Kidney (tissue), 14 donors: ENCODE measurements around the gene FDPS. TPM values are rescaled to one million over a fixed set of nuclear protein-coding genes. Genes with fewer than 3 reads are reported as not detected.

Source experiments
- DNase-seq, 5 donors: peaks; one replicate each; pipeline ENCODE4 v3.0.0-alpha.2; 2013 to 2020
- FAIRE-seq: peaks from 2 replicates; lab custom pipeline; 2012; peaks lifted over from hg19 to GRCh38; lab: Jason Lieb, UNC
- H3K27ac ChIP-seq, 2 donors: one replicate each; pipeline ENCODE4 v1.7.0; 2013; ENCODE audit warnings: low read depth in 2 of 2, low read length in 2 of 2, inconsistent platforms in 1 of 2
- H3K27me3 ChIP-seq: one replicate; pipeline ENCODE4 v1.7.1; 2013; ENCODE audit warnings: low read length, inconsistent platforms; ENCODE audit not compliant: control insufficient read depth, insufficient read depth
- H3K36me3 ChIP-seq, 3 donors: one replicate each; pipeline versions ENCODE4 v1.7.0 to v1.7.1; 2013; ENCODE audit warnings: low read length in 3 of 3, control low read depth in 1 of 3, inconsistent platforms in 1 of 3; ENCODE audit not compliant: insufficient read depth in 3 of 3, control insufficient read depth in 2 of 3
- H3K4me1 ChIP-seq, 3 donors: one replicate each; pipeline versions ENCODE4 v1.7.0 to v1.7.1; 2013; ENCODE audit warnings: low read length in 3 of 3, inconsistent platforms in 1 of 3, low read depth in 1 of 3; ENCODE audit not compliant: control insufficient read depth in 2 of 3, insufficient read depth in 2 of 3
- H3K4me3 ChIP-seq, 3 donors: one replicate each; pipeline versions ENCODE4 v1.7.0 to v1.8.1; 2013; ENCODE audit warnings: low read length in 3 of 3, control low read depth in 1 of 3, inconsistent platforms in 1 of 3
- H3K9ac ChIP-seq, 3 donors: one replicate each; pipeline versions ENCODE4 v1.7.0 to v1.7.1; 2013; ENCODE audit warnings: low read length in 3 of 3, control low read depth in 1 of 3, inconsistent platforms in 1 of 3
- H3K9me3 ChIP-seq, 3 donors: one replicate each; pipeline versions ENCODE4 v1.7.0 to v1.7.1; 2013; ENCODE audit warnings: low read length in 3 of 3, control low read depth in 1 of 3, inconsistent platforms in 1 of 3; ENCODE audit not compliant: control insufficient read depth in 2 of 3, insufficient read depth in 1 of 3
- intact Hi-C: fragments of 100-400 bp; cut with DNase I; formaldehyde crosslinking; loops from one replicate; pipeline ENCODE4 v1.11.1; 2022
- polyA plus RNA-seq: library from polyadenylated mRNA; stranded (reverse); fragments of 350-450 nt; fragmentation: Illumina TruSeq; extraction: RNeasy Lipid Tissue Mini Kit (QIAGEN cat#74804); gene quantifications from one replicate; pipeline ENCODE4 v1.2.3, GENCODE V29; 2014; ENCODE audit warnings: low read depth, low replicate concordance; ENCODE audit not compliant: insufficient read depth
- total RNA-seq: library from RNA; stranded (reverse); fragmentation: NEBNext Ultra II Directional; extraction: Animal tissue kit (Norgen Biotek cat#: 25700); gene quantifications from one replicate; pipeline ENCODE4 v1.2.1, GENCODE V29; 2021
- TF ChIP-seq, protein P1 (sequence below): IDR thresholded peaks from 3 replicates; pipeline ENCODE4 v1.5.1; 2012; ENCODE audit warnings: mild to moderate bottlenecking, moderate library complexity, borderline replicate concordance; ENCODE audit not compliant: insufficient read depth; ENCODE audit errors: extremely low read depth
- donor health status: control.
- donor health status: control.
- donor health status: control.
- donor health status: control.
- donor health status: control.
- donor health status: DM: yes; HTN: yes; CAD: no.
- donor health status: Normal renal cell carcinoma (clear cell type).

Gene FDPS
- total and polyA plus RNA-seq, 2 donors from 2014 or later = 112 to 184 TPM

DNA sequence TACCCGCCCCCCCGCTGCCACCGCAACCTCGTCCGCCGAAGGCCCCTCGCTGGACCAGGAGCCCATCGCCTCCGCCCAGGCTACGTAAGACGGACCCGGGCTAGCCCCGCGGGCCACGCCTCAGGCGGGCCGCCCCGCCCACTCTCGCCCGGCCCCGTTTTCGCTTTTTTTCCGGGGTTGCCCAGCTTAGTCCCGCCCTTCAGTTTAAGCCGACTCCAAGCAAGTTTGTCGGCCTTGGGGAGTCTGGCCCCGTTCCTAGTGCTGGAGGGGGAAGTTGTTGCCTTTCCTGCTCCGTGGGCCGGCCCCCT, 15.0 kb downstream of the FDPS start:
- no peaks in the 10 kb centered on the region for H3K27me3 ChIP-seq
- H3K4me1 ChIP-seq = peaks cover 0 to 19% (median 7%) of the 10 kb centered on the region in 3 donors
- FAIRE-seq (no peak), DNase-seq (peak; percentile 86 to 96 (median 93))
- no peaks in the 10 kb centered on the region for H3K9me3 ChIP-seq
- peak overlapping the region; percentile 95 to 97 for H3K27ac ChIP-seq
- TF ChIP-seq, protein P1, sequence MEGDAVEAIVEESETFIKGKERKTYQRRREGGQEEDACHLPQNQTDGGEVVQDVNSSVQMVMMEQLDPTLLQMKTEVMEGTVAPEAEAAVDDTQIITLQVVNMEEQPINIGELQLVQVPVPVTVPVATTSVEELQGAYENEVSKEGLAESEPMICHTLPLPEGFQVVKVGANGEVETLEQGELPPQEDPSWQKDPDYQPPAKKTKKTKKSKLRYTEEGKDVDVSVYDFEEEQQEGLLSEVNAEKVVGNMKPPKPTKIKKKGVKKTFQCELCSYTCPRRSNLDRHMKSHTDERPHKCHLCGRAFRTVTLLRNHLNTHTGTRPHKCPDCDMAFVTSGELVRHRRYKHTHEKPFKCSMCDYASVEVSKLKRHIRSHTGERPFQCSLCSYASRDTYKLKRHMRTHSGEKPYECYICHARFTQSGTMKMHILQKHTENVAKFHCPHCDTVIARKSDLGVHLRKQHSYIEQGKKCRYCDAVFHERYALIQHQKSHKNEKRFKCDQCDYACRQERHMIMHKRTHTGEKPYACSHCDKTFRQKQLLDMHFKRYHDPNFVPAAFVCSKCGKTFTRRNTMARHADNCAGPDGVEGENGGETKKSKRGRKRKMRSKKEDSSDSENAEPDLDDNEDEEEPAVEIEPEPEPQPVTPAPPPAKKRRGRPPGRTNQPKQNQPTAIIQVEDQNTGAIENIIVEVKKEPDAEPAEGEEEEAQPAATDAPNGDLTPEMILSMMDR = no peak
- peak overlapping the region; percentile 59 to 81 (median 74) for H3K9ac ChIP-seq
- peak overlapping the region; percentile 72 to 92 (median 75) for H3K4me3 ChIP-seq
- intact Hi-C loops = no loop called here
- H3K36me3 ChIP-seq = no peaks in the 10 kb centered on the region

- H3K4me1 ChIP-seq = peaks cover 0 to 19% (median 7%) of the 10 kb centered on the region in 3 donors
- H3K27ac ChIP-seq = peak overlapping the region; percentile 95 to 97
- H3K4me3 ChIP-seq = peak overlapping the region; percentile 72 to 92 (median 75)
- DNase-seq (peak; percentile 93 to 99 (median 96)), FAIRE-seq (no peak)
- H3K36me3 ChIP-seq = no peaks in the 10 kb centered on the region
- TF ChIP-seq, protein P1 = no peak
- intact Hi-C loops = no loop called here
- H3K9ac ChIP-seq = peak overlapping the region; percentile 59 to 81 (median 74)
- H3K27me3 ChIP-seq = no peaks in the 10 kb centered on the region
- no peaks in the 10 kb centered on the region for H3K9me3 ChIP-seq
Measured at GRCh38 chr1:155324037-155324716, 15.5 kb downstream of the FDPS start.

DNA sequence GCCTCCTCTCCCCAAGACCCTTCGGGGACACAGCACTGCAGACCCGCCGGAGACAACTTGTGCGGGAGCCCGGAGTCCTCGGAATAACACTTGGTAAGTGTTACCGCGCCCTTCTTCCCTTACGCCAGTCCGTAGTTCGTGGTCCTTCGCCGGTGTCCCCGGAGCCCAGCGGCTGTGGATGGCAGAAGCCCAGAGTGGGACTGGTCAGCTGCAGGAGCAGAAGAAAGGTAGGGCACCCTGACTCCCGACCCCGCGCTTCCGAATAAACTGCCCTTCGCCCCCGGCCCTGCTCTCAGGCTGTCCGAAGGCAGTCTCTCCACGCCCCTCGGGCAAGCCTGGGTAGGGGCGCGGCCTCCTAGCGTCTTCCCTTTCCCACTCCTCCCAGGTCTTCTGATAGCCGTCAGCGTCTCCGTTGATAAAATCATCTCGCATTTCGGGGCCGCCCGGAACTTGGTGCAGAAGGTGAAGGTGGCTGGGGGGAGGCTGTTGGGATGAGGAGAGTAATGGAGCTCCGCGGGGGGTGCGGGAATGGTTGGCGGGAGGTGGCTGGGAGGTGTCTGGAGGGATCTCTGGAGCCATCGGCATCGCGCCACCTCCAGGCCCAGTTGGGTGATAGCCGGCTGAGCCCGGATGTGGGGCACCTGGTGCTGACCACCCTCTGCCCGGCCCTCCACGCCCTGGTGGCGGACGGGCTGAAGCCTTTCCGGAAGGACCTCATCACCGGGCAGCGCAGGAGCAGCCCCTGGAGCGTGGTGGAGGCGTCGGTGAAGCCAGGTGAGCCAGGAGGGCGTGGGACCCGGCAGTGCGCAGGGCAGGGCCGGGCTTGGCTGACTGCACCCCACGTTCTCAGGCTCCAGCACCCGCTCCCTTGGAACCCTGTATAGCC, 16.3 kb downstream of the FDPS start:
- Histone ChIP-seq H3K36me3 (peaks cover 0 to 2% (median 1%) of the 10 kb centered on the region in 3 donors), H3K4me3 (peak overlapping the region; percentile 66 to 92 (median 72)), H3K9me3 (no peaks in the 10 kb centered on the region), H3K4me1 (peaks cover 0 to 18% (median 7%) of the 10 kb centered on the region in 3 donors), H3K27me3 (no peaks in the 10 kb centered on the region), H3K27ac (peak overlapping the region; percentile 25 to 74), H3K9ac (peak overlapping the region; percentile 20 to 81 (median 26))
- no peak for FAIRE-seq
- intact Hi-C loops = no loop called here
- peak; percentile 62 to 90 (median 81) for DNase-seq
- TF ChIP-seq, protein P1 = peak; percentile 34
